HepG2 (cell line): ENCODE measurements around the gene POLR2B. TPM values are rescaled to one million over a fixed set of nuclear protein-coding genes. Genes with fewer than 3 reads are reported as not detected.
A peak's percentile ranks its signal among the peaks of the same experiment; 100 is the strongest.

Experiments
- BCLAF1 ChIP-seq: fragments of 450-650 bp; IDR thresholded peaks from 2 replicates; pipeline ENCODE4 v1.6.1; 2017; ENCODE audit warnings: mild to moderate bottlenecking
- CREB3 ChIP-seq: sonication (generic); formaldehyde crosslinking; IDR thresholded peaks from 2 replicates; pipeline ENCODE4 v1.5.0; 2020; ENCODE audit warnings: missing genetic modification reagents
- DZIP1 ChIP-seq: sonication (generic); formaldehyde crosslinking; IDR thresholded peaks from 2 replicates; pipeline ENCODE4 v1.5.0; 2020; ENCODE audit warnings: mild to moderate bottlenecking, missing genetic modification reagents
- FOXJ3 ChIP-seq: sonication (generic); formaldehyde crosslinking; IDR thresholded peaks from 2 replicates; pipeline ENCODE4 v1.4.0; 2020; ENCODE audit warnings: missing genetic modification reagents, mild to moderate bottlenecking, borderline replicate concordance
- KDM6A ChIP-seq: IDR thresholded peaks from 2 replicates; pipeline ENCODE4 v1.6.1; 2016; ENCODE audit warnings: low read depth
- MXD1 ChIP-seq: sonication (generic); formaldehyde crosslinking; IDR thresholded peaks from 2 replicates; pipeline ENCODE4 v1.4.0; 2020; ENCODE audit warnings: mild to moderate bottlenecking, missing genetic modification reagents
- MZF1 ChIP-seq: sonication (generic); formaldehyde crosslinking; IDR thresholded peaks from 2 replicates; pipeline ENCODE4 v1.8.1; 2023; ENCODE audit warnings: mild to moderate bottlenecking, missing genetic modification reagents, borderline replicate concordance
- NCOR1 ChIP-seq: fragments of 200-600 bp; sonication (generic); IDR thresholded peaks from 2 replicates; pipeline ENCODE4 v1.7.0; 2017; ENCODE audit warnings: antibody characterized with exemption, low read length, borderline replicate concordance
- NFYC ChIP-seq: IDR thresholded peaks from 2 replicates; pipeline ENCODE4 v1.6.1; 2016; ENCODE audit warnings: missing genetic modification reagents, missing compliant biosample characterization
- NR1H2 ChIP-seq: sonication (generic); formaldehyde crosslinking; IDR thresholded peaks from 2 replicates; pipeline ENCODE4 v1.8.1; 2022; ENCODE audit warnings: low read depth, missing genetic modification reagents, borderline replicate concordance
- PHF5A ChIP-seq: IDR thresholded peaks from one replicate; pipeline ENCODE4 v1.6.1; 2018; ENCODE audit warnings: low read depth, missing genetic modification reagents; ENCODE audit not compliant: unreplicated experiment
- POLR2AphosphoS2 ChIP-seq: IDR thresholded peaks from 2 replicates; pipeline ENCODE4 v1.6.1; 2011; ENCODE audit warnings: low read depth, low read length, improper control_type of control experiment
- RFX3 ChIP-seq: IDR thresholded peaks from 2 replicates; pipeline ENCODE4 v1.6.1; 2016; ENCODE audit warnings: missing biosample characterization, missing genetic modification reagents
- SOX13 ChIP-seq, 3 experiments: fragments of 450-650 bp in 1 of 3; sonication (generic) in 1 of 3; formaldehyde crosslinking in 1 of 3; IDR thresholded peaks in 2 of 3; conservative IDR thresholded peaks in 1 of 3; 2 replicates each; pipeline versions ENCODE4 v1.5.0 to v1.6.1; 2016 to 2020; ENCODE audit warnings: antibody characterized with exemption in 1 of 3, mild to moderate bottlenecking in 1 of 3, missing compliant biosample characterization in 1 of 3, missing genetic modification reagents in 1 of 3, moderate library complexity in 1 of 3
- TCF7L2 ChIP-seq: IDR thresholded peaks from 2 replicates; pipeline ENCODE4 v1.6.1; 2011; ENCODE audit warnings: mild to moderate bottlenecking, low read depth, low read length, moderate library complexity
- ZNF263 ChIP-seq: sonication (generic); formaldehyde crosslinking; IDR thresholded peaks from 2 replicates; pipeline ENCODE4 v1.4.0; 2020; ENCODE audit warnings: missing genetic modification reagents
- ZNF768 ChIP-seq: sonication (generic); formaldehyde crosslinking; IDR thresholded peaks from 2 replicates; pipeline ENCODE4 v1.4.0; 2020; ENCODE audit warnings: missing genetic modification reagents
- polyA plus RNA-seq, 8 experiments: library from polyadenylated mRNA; depleted of rRNA in 3 of 8; stranded (reverse) in 7 of 8; unstranded in 1 of 8; fragments of >200 nt; fragmentation: Illumina TruSeq in 4 of 8; extraction: Trizol in 4 of 8; gene quantifications; 2 replicates each; pipeline versions ENCODE4 v1.2.1 to v1.2.3, GENCODE V29; 2011 to 2016; ENCODE audit warnings: low read depth in 4 of 8, missing spikeins in 1 of 8, mixed read lengths in 1 of 8; ENCODE audit not compliant: insufficient read depth in 1 of 8
- total RNA-seq, 5 experiments: library from RNA; depleted of rRNA; stranded (reverse); fragments of >200 nt; fragmentation: Illumina TruSeq; extraction: Trizol; gene quantifications; 2 replicates each; pipeline ENCODE4 v1.2.3, GENCODE V29; 2016; ENCODE audit warnings: low read depth in 1 of 5
- TF ChIP-seq, protein P1 (sequence below): sonication (generic); formaldehyde crosslinking; IDR thresholded peaks from 2 replicates; pipeline ENCODE4 v1.5.0; 2020; ENCODE audit warnings: mild to moderate bottlenecking, low read depth, missing genetic modification reagents, borderline replicate concordance
- TF ChIP-seq, protein P2 (sequence below): IDR thresholded peaks from 2 replicates; pipeline ENCODE4 v1.6.1; 2016; ENCODE audit warnings: missing compliant biosample characterization, missing genetic modification reagents, borderline replicate concordance

POLR2B gene
- total and polyA plus RNA-seq, 2 of the 13 experiments (the other 11 are each of a cell fraction or from before 2014, with no cell fraction given), result 70.6 to 116 TPM

DNA sequence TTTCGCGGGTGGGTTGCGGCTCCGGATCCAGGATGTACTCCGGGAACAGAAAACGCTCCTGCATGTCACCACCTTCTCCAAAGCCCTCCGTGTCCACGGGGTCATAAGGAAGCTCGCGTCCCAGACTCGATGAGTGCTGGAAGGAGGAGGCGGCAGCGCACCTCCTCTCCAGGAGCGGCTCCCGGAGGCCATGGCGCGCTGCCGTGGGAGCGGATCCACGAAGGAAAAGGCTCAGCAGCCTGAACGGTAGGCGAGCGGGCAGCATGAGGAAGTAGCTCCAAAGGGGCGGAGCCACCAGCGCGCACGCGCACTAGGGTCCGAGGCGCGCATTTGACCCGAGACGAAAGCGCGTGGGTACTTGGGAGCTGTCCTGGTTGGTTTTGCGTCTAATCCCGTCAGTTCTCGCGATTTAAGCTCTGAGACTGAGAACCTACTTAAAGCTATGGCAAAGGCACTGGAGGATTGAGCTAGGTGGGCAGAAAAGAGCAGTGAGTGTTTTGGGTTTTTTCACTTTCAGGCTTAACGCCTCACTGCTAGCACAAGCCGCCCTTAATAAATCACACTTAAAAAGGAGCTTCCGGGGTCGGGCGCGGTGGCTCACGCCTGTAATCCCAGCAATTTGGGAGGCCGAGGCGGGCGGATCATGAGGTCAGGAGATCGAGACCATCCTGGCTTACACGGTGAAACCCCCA, 1.2 kb upstream of the POLR2B start, which contains the start of gene NOA1 (continued):
- TF ChIP-seq MXD1 (CRISPR knock-in tag) (0 out of 2 replicates have a peak, but pooled peaks have one; percentile 13), POLR2AphosphoS2 (no peak), NR1H2 (no peak), TCF7L2 (no peak), NFYC (CRISPR knock-in tag) (peak; percentile 64), BCLAF1 (no peak), KDM6A (CRISPR knock-in tag) (no peak), NCOR1 (no peak), SOX13 (IDR thresholded peaks at IDR 0.05) (no peak), SOX13 (CRISPR knock-in tag; conservative IDR thresholded peaks at IDR 0.05 in 1 of 2, IDR thresholded peaks at IDR 0.05 in 1 of 2) (no peak), FOXJ3 (no peak), ZNF263 (CRISPR knock-in tag) (no peak), RFX3 (no peak), ZNF768 (CRISPR knock-in tag) (no peak), MZF1 (no peak), DZIP1 (CRISPR knock-in tag) (no peak), CREB3 (CRISPR knock-in tag) (0 out of 2 replicates have a peak, but pooled peaks have one; percentile 19), PHF5A (CRISPR knock-in tag) (no peak)
- TF ChIP-seq, protein P1, sequence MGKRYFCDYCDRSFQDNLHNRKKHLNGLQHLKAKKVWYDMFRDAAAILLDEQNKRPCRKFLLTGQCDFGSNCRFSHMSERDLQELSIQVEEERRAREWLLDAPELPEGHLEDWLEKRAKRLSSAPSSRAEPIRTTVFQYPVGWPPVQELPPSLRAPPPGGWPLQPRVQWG (CRISPR knock-in tag), result no peak
- TF ChIP-seq, protein P2, sequence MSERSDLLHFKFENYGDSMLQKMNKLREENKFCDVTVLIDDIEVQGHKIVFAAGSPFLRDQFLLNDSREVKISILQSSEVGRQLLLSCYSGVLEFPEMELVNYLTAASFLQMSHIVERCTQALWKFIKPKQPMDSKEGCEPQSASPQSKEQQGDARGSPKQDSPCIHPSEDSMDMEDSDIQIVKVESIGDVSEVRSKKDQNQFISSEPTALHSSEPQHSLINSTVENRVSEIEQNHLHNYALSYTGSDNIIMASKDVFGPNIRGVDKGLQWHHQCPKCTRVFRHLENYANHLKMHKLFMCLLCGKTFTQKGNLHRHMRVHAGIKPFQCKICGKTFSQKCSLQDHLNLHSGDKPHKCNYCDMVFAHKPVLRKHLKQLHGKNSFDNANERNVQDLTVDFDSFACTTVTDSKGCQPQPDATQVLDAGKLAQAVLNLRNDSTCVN (CRISPR knock-in tag), result peak; percentile 43; the same call in 1 of the 2 replicates
